Measurements from ENCODE around the gene HDAC11. TPM values are rescaled to one million over a fixed set of nuclear protein-coding genes. Genes with fewer than 3 reads are reported as not detected.
"Not testable (repeated sequence)": the region's sequence is repeated elsewhere in the genome, so short reads cannot be mapped to it uniquely, and the experiment has no call there.

The HDAC11 gene
- total RNA-seq, 1 experiment from 2014 or later: 7.0 TPM

GRCh38 chr3:13440204-13440817 lies 39.8 kb upstream of the HDAC11 start:
- Histone ChIP-seq H2BK15ac (ENCODE audit: low read depth, low read length) (no peak overlapping the region), H3K4me1 (ENCODE audit: insufficient read depth, low read length) (no peaks in the 10 kb centered on the region; the same call in 1 of the 2 replicates), H2BK5ac (ENCODE audit: insufficient read length, low read length) (no peak overlapping the region), H2AFZ (ENCODE audit: low read length) (no peak overlapping the region), H2AK5ac (ENCODE audit: insufficient read length, low read length) (no peak overlapping the region), H2BK20ac (ENCODE audit: low read depth, low read length, poor library complexity, severe bottlenecking) (no peak overlapping the region), H3K79me2 (ENCODE audit: insufficient read depth, low read length) (no peaks in the 10 kb centered on the region), H3K9me3 (ENCODE audit: control insufficient read depth, low read depth, low read length) (no peaks in the 10 kb centered on the region), H3K9ac (ENCODE audit: extremely low read depth, insufficient read length, low read length) (peak overlapping the region; percentile 23), H3K18ac (ENCODE audit: insufficient read length, low read depth, low read length) (no peak overlapping the region), H3K79me1 (ENCODE audit: insufficient read depth, low read depth, low read length, poor library complexity, severe bottlenecking) (no peaks in the 10 kb centered on the region), H2BK12ac (ENCODE audit: insufficient read length, low read depth, low read length) (no peak overlapping the region), H3K4ac (ENCODE audit: low read depth, low read length) (no peak overlapping the region), H3K23ac (ENCODE audit: insufficient read length, low read depth, low read length) (no peak overlapping the region), H4K5ac (ENCODE audit: insufficient read length, low read depth, low read length) (peak overlapping the region; percentile 83), H3K4me2 (ENCODE audit: insufficient read depth, insufficient read length, low read length) (no peak overlapping the region), H3K27ac (ENCODE audit: insufficient read length, low read depth, low read length) (peak overlapping the region; percentile 35), H3K27me3 (ENCODE audit: insufficient read depth, low read length) (no peaks in the 10 kb centered on the region), H2BK120ac (ENCODE audit: low read depth, low read length, poor library complexity, severe bottlenecking) (no peak overlapping the region), H4K20me1 (ENCODE audit: control insufficient read depth, insufficient read depth, insufficient read length) (no peaks in the 10 kb centered on the region), H3T11ph (ENCODE audit: low read length) (no peak overlapping the region), H4K91ac (ENCODE audit: insufficient read length, low read depth, low read length) (no peak overlapping the region), H3K23me2 (ENCODE audit: insufficient read length, low read depth, low read length, poor library complexity, severe bottlenecking) (no peaks in the 10 kb centered on the region), H4K8ac (replicated peaks; ENCODE audit: insufficient read length, low read depth, low read length) (no peak overlapping the region), H3K56ac (ENCODE audit: insufficient read length, low read depth, low read length) (no peak overlapping the region), H3K14ac (ENCODE audit: insufficient read depth, low read length) (no peak overlapping the region)
- no peak for TF ChIP-seq CTCF (conservative IDR thresholded peaks at IDR 0.05)
- no peak for DNase-seq
- no peak overlapping the region for H3K27ac Mint-ChIP-seq
- no peak overlapping the region for H3K4me3 Mint-ChIP-seq
- no CpG with 5 or more reads among the region's 4 CpGs for WGBS (ENCODE audit: extremely low coverage, insufficient read length, low lambda C conversion rate)
- H3K4me1 Mint-ChIP-seq: peaks cover 0 to 3% of the 10 kb centered on the region in 2 experiments; a peak in 1 of 4 replicates
- peaks cover 2 to 3% (median 2%) of the 10 kb centered on the region in 3 experiments; a peak in 3 of 7 replicates for H3K36me3 Mint-ChIP-seq (ENCODE audit: insufficient read depth in 1 of 3, low read depth in 3 of 3)
- peaks cover 7% of the 10 kb centered on the region for H3K27me3 Mint-ChIP-seq (ENCODE audit: low read depth)
- H3K9me3 Mint-ChIP-seq: 0 out of 5 replicates have a peak, but pooled peaks cover 0 to 2% of the 10 kb centered on the region in 2 experiments

DNA sequence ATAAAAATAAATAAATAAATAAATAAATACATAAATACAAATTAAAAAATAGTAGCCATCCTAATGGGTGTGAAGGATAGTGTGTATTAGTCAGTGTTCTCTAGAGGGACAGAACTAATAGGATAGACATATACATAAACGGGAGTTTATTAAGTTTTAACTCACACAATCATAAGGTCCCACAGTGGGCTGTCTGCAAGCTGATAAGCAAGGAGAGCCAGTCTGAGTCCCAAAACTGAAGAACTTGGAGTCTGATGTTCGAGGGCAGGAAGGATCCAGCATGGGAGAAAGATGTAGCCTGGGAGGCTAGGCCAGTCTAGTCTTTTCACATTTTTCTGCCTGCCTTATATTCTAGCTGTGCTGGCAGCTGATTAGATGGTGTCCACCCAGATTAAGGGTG lies 37.2 kb upstream of the HDAC11 start:
- H3K27me3 Mint-ChIP-seq (ENCODE audit: low read depth): not testable (repeated sequence)

More for the DNA sequence above, 37.2 kb upstream of the HDAC11 start:
- not testable (repeated sequence) for DNase-seq; H3T11ph ChIP-seq (ENCODE audit: low read length); H2AK5ac ChIP-seq (ENCODE audit: insufficient read length, low read length); H3K23ac ChIP-seq (ENCODE audit: insufficient read length, low read depth, low read length); H3K27ac Mint-ChIP-seq; H2AFZ ChIP-seq (ENCODE audit: low read length); H3K56ac ChIP-seq (ENCODE audit: insufficient read length, low read depth, low read length); H3K79me2 ChIP-seq (ENCODE audit: insufficient read depth, low read length); H3K23me2 ChIP-seq (ENCODE audit: insufficient read length, low read depth, low read length, poor library complexity, severe bottlenecking); H3K9ac ChIP-seq (ENCODE audit: extremely low read depth, insufficient read length, low read length); H3K4me2 ChIP-seq (ENCODE audit: insufficient read depth, insufficient read length, low read length); H4K20me1 ChIP-seq (ENCODE audit: control insufficient read depth, insufficient read depth, insufficient read length); H2BK20ac ChIP-seq (ENCODE audit: low read depth, low read length, poor library complexity, severe bottlenecking); H3K4me1 ChIP-seq (ENCODE audit: insufficient read depth, low read length); H3K18ac ChIP-seq (ENCODE audit: insufficient read length, low read depth, low read length); H3K4ac ChIP-seq (ENCODE audit: low read depth, low read length); H3K27ac ChIP-seq (ENCODE audit: insufficient read length, low read depth, low read length); H3K4me1 Mint-ChIP-seq; H3K4me3 Mint-ChIP-seq; H3K27me3 ChIP-seq (ENCODE audit: insufficient read depth, low read length); H3K14ac ChIP-seq (ENCODE audit: insufficient read depth, low read length); H2BK15ac ChIP-seq (ENCODE audit: low read depth, low read length); H2BK5ac ChIP-seq (ENCODE audit: insufficient read length, low read length); H4K5ac ChIP-seq (ENCODE audit: insufficient read length, low read depth, low read length); H2BK120ac ChIP-seq (ENCODE audit: low read depth, low read length, poor library complexity, severe bottlenecking); H2BK12ac ChIP-seq (ENCODE audit: insufficient read length, low read depth, low read length); H4K91ac ChIP-seq (ENCODE audit: insufficient read length, low read depth, low read length); H3K9me3 ChIP-seq (ENCODE audit: control insufficient read depth, low read depth, low read length); H4K8ac ChIP-seq (replicated peaks; ENCODE audit: insufficient read length, low read depth, low read length); H3K79me1 ChIP-seq (ENCODE audit: insufficient read depth, low read depth, low read length, poor library complexity, severe bottlenecking); H3K9me3 Mint-ChIP-seq
- H3K36me3 Mint-ChIP-seq (ENCODE audit: insufficient read depth in 1 of 3, low read depth in 3 of 3): peaks cover 13 to 14% (median 13%) of the 10 kb centered on the region in 3 experiments; a peak in 6 of 7 replicates
- no CpG with 5 or more reads among the region's 2 CpGs for WGBS (ENCODE audit: extremely low coverage, insufficient read length, low lambda C conversion rate)

Measured in H9 (cell line).